HTR-8/SVneo (cell line): Measurements from ENCODE around the gene PTPN4.
"Not testable (repeated sequence)": the region's sequence is repeated elsewhere in the genome, so short reads cannot be mapped to it uniquely, and the experiment has no call there.

Source experiments
- DNase-seq: peaks from one replicate; pipeline ENCODE4 v3.0.0; 2011; ENCODE audit warnings: low spot score, mixed read lengths; ENCODE audit not compliant: insufficient read length
- FAIRE-seq: peaks from 2 replicates; lab custom pipeline; 2011; peaks lifted over from hg19 to GRCh38; lab: Jason Lieb, UNC

Gene PTPN4

GRCh38 chr2:120005834-120006521 is 246.3 kb downstream of the PTPN4 start:
- FAIRE-seq: no peak
- DNase-seq: no peak

- no peak for FAIRE-seq
- DNase-seq: no peak
Observed at GRCh38 chr2:120007851-120008250, 248.1 kb downstream of the PTPN4 start.

GRCh38 chr2:120012363-120012762 is 252.6 kb downstream of the PTPN4 start:
- FAIRE-seq (no peak), DNase-seq (no peak)

GRCh38 chr2:120012771-120013596 is 253.3 kb downstream of the PTPN4 start, which contains the start of gene EPB41L5:
Gene EPB41L5, plus strand, starts transcription at chr2:120013077. Its CDS starts 6,008 bp downstream, at chr2:120019085.
- DNase-seq: peak; percentile 87
- FAIRE-seq: no peak

GRCh38 chr2:120013597-120014223 is 254.0 kb downstream of the PTPN4 start:
- DNase-seq (no peak), FAIRE-seq (no peak)

GRCh38 chr2:120014226-120014980 is 254.7 kb downstream of the PTPN4 start:
- FAIRE-seq: no peak
- DNase-seq: no peak

- DNase-seq (no peak), FAIRE-seq (no peak)
Observed at GRCh38 chr2:120016800-120017199, 257.1 kb downstream of the PTPN4 start.

GRCh38 chr2:120017201-120017600 is 257.5 kb downstream of the PTPN4 start:
- FAIRE-seq: no peak
- no peak for DNase-seq

GRCh38 chr2:120018549-120018948 is 258.8 kb downstream of the PTPN4 start:
- no peak for DNase-seq
- FAIRE-seq: no peak

GRCh38 chr2:120020554-120020953 is 260.8 kb downstream of the PTPN4 start:
- no peak for FAIRE-seq

GRCh38 chr2:120022505-120022904 is 262.8 kb downstream of the PTPN4 start:
- not testable (repeated sequence) for FAIRE-seq, DNase-seq

More at GRCh38 chr2:120020554-120020953, 260.8 kb downstream of the PTPN4 start:
- DNase-seq: no peak

- DNase-seq (no peak), FAIRE-seq (no peak)
Observed at GRCh38 chr2:120026890-120027289, 267.2 kb downstream of the PTPN4 start.

GRCh38 chr2:120028795-120029194 is 269.1 kb downstream of the PTPN4 start:
- no peak for FAIRE-seq
- DNase-seq: no peak

- no peak for DNase-seq
- FAIRE-seq: no peak
Observed at GRCh38 chr2:120029672-120030640, 270.2 kb downstream of the PTPN4 start.

- FAIRE-seq: no peak
Observed at GRCh38 chr2:120032297-120032696, 272.6 kb downstream of the PTPN4 start.

More at GRCh38 chr2:120032297-120032696, 272.6 kb downstream of the PTPN4 start:
- no peak for DNase-seq
